HepG2 (cell line): Measurements from ENCODE around the gene KANK3. TPM values are rescaled to one million over a fixed set of nuclear protein-coding genes. Genes with fewer than 3 reads are reported as not detected.
A peak's percentile ranks its signal among the peaks of the same experiment; 100 is the strongest.

Experiments used
- SALL1 ChIP-seq: sonication (generic); formaldehyde crosslinking; IDR thresholded peaks from 2 replicates; pipeline ENCODE4 v1.8.0; 2022; ENCODE audit warnings: mild to moderate bottlenecking, missing genetic modification reagents
- ZNF724P ChIP-seq: sonication (generic); formaldehyde crosslinking; IDR thresholded peaks from 2 replicates; pipeline ENCODE4 v1.8.0; 2022; ENCODE audit warnings: missing genetic modification reagents, borderline replicate concordance
- ZNF737 ChIP-seq: sonication (generic); formaldehyde crosslinking; IDR thresholded peaks from 2 replicates; pipeline ENCODE4 v1.5.0; 2020; ENCODE audit warnings: missing genetic modification reagents, mild to moderate bottlenecking, borderline replicate concordance
- ZSCAN20 ChIP-seq: sonication (generic); formaldehyde crosslinking; IDR thresholded peaks from 2 replicates; pipeline ENCODE4 v1.4.0; 2020; ENCODE audit warnings: missing genetic modification reagents, mild to moderate bottlenecking, borderline replicate concordance
- polyA plus RNA-seq, 8 experiments: library from polyadenylated mRNA; depleted of rRNA in 3 of 8; stranded (reverse) in 7 of 8; unstranded in 1 of 8; fragments of >200 nt; fragmentation: Illumina TruSeq in 4 of 8; extraction: Trizol in 4 of 8; gene quantifications; 2 replicates each; pipeline versions ENCODE4 v1.2.1 to v1.2.3, GENCODE V29; 2011 to 2016; ENCODE audit warnings: low read depth in 4 of 8, missing spikeins in 1 of 8, mixed read lengths in 1 of 8; ENCODE audit not compliant: insufficient read depth in 1 of 8
- total RNA-seq, 5 experiments: library from RNA; depleted of rRNA; stranded (reverse); fragments of >200 nt; fragmentation: Illumina TruSeq; extraction: Trizol; gene quantifications; 2 replicates each; pipeline ENCODE4 v1.2.3, GENCODE V29; 2016; ENCODE audit warnings: low read depth in 1 of 5
- TF ChIP-seq, protein P1 (sequence below): sonication (generic); formaldehyde crosslinking; IDR thresholded peaks from 2 replicates; pipeline ENCODE4 v1.4.0; 2020; ENCODE audit warnings: low read depth, missing genetic modification reagents
- TF ChIP-seq, protein P2 (sequence below): IDR thresholded peaks from 2 replicates; pipeline ENCODE4 v1.6.1; 2016; ENCODE audit warnings: missing compliant biosample characterization, missing genetic modification reagents, borderline replicate concordance
- TF ChIP-seq, protein P3 (sequence below): sonication (generic); formaldehyde crosslinking; IDR thresholded peaks from 2 replicates; pipeline ENCODE4 v1.4.0; 2020; ENCODE audit warnings: missing genetic modification reagents, mild to moderate bottlenecking, borderline replicate concordance
- TF ChIP-seq, protein P4 (sequence below): sonication (generic); formaldehyde crosslinking; IDR thresholded peaks from 2 replicates; pipeline ENCODE4 v1.5.0; 2020; ENCODE audit warnings: mild to moderate bottlenecking, missing genetic modification reagents, borderline replicate concordance
- TF ChIP-seq, protein P5 (sequence below): sonication (generic); formaldehyde crosslinking; IDR thresholded peaks from 2 replicates; pipeline ENCODE4 v1.5.1; 2020; ENCODE audit warnings: mild to moderate bottlenecking, missing genetic modification reagents, borderline replicate concordance

Gene KANK3
- total and polyA plus RNA-seq, 2 of the 13 experiments (the other 11 are each of a cell fraction or from before 2014, with no cell fraction given), result 0.15 to 0.20 TPM

DNA sequence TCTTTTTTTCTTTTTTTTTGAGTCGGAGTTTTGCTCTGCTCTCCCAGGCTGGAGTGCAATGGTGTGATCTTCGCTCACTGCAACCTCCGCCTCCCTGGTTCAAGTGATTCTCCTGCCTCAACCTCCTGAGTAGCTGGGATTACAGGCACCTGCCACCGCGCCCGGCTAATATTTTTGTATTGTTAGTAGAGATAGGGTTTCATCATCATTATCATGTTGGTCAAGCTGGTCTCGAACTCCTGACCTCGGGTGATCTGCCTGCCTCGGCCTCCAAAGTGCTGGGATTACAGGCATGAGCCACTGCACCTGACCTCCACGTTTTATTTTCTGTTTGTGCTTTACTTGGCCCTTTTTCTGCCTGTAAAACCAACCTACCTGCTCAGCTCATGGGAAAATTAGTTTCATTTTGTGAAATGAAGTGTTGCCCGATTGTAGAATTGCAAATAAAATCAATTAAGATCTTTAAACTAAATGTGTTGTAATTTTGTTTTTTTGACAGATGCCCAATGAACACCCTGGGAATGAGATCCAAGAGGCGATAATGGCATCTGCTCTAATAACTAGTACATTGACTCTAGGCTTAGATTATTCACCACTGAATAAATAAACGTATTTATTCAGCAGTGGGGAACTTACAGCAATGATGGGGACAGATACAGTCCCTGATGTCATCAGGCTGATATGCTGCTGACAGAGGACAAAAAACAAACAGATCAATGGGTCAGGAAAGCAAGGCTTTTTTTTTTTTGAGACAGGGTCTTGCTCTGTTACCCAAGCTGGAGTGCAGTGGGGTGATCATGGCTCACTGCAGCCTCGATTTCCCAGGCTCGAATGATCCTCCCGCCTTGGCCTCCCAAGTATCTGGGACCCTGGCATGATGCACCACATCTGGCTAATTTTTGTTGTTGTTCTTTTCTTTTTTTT lies 44.9 kb upstream of the KANK3 start (continued):
- TF ChIP-seq, protein P1, sequence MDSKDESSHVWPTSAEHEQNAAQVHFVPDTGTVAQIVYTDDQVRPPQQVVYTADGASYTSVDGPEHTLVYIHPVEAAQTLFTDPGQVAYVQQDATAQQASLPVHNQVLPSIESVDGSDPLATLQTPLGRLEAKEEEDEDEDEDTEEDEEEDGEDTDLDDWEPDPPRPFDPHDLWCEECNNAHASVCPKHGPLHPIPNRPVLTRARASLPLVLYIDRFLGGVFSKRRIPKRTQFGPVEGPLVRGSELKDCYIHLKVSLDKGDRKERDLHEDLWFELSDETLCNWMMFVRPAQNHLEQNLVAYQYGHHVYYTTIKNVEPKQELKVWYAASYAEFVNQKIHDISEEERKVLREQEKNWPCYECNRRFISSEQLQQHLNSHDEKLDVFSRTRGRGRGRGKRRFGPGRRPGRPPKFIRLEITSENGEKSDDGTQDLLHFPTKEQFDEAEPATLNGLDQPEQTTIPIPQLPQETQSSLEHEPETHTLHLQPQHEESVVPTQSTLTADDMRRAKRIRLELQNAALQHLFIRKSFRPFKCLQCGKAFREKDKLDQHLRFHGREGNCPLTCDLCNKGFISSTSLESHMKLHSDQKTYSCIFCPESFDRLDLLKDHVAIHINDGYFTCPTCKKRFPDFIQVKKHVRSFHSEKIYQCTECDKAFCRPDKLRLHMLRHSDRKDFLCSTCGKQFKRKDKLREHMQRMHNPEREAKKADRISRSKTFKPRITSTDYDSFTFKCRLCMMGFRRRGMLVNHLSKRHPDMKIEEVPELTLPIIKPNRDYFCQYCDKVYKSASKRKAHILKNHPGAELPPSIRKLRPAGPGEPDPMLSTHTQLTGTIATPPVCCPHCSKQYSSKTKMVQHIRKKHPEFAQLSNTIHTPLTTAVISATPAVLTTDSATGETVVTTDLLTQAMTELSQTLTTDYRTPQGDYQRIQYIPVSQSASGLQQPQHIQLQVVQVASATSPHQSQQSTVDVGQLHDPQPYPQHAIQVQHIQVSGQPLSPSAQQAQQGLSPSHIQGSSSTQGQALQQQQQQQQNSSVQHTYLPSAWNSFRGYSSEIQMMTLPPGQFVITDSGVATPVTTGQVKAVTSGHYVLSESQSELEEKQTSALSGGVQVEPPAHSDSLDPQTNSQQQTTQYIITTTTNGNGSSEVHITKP (CRISPR knock-in tag), result no peak
- TF ChIP-seq, protein P2, sequence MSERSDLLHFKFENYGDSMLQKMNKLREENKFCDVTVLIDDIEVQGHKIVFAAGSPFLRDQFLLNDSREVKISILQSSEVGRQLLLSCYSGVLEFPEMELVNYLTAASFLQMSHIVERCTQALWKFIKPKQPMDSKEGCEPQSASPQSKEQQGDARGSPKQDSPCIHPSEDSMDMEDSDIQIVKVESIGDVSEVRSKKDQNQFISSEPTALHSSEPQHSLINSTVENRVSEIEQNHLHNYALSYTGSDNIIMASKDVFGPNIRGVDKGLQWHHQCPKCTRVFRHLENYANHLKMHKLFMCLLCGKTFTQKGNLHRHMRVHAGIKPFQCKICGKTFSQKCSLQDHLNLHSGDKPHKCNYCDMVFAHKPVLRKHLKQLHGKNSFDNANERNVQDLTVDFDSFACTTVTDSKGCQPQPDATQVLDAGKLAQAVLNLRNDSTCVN (CRISPR knock-in tag), result no peak
- TF ChIP-seq, protein P3, sequence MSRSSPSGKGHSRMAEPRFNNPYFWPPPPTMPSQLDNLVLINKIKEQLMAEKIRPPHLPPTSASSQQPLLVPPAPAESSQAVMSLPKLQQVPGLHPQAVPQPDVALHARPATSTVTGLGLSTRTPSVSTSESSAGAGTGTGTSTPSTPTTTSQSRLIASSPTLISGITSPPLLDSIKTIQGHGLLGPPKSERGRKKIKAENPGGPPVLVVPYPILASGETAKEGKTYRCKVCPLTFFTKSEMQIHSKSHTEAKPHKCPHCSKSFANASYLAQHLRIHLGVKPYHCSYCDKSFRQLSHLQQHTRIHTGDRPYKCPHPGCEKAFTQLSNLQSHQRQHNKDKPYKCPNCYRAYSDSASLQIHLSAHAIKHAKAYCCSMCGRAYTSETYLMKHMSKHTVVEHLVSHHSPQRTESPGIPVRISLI (CRISPR knock-in tag), result peak; percentile 99
- TF ChIP-seq ZNF737, result no peak
- TF ChIP-seq SALL1 (CRISPR knock-in tag), result peak; percentile 87
- TF ChIP-seq, protein P4, sequence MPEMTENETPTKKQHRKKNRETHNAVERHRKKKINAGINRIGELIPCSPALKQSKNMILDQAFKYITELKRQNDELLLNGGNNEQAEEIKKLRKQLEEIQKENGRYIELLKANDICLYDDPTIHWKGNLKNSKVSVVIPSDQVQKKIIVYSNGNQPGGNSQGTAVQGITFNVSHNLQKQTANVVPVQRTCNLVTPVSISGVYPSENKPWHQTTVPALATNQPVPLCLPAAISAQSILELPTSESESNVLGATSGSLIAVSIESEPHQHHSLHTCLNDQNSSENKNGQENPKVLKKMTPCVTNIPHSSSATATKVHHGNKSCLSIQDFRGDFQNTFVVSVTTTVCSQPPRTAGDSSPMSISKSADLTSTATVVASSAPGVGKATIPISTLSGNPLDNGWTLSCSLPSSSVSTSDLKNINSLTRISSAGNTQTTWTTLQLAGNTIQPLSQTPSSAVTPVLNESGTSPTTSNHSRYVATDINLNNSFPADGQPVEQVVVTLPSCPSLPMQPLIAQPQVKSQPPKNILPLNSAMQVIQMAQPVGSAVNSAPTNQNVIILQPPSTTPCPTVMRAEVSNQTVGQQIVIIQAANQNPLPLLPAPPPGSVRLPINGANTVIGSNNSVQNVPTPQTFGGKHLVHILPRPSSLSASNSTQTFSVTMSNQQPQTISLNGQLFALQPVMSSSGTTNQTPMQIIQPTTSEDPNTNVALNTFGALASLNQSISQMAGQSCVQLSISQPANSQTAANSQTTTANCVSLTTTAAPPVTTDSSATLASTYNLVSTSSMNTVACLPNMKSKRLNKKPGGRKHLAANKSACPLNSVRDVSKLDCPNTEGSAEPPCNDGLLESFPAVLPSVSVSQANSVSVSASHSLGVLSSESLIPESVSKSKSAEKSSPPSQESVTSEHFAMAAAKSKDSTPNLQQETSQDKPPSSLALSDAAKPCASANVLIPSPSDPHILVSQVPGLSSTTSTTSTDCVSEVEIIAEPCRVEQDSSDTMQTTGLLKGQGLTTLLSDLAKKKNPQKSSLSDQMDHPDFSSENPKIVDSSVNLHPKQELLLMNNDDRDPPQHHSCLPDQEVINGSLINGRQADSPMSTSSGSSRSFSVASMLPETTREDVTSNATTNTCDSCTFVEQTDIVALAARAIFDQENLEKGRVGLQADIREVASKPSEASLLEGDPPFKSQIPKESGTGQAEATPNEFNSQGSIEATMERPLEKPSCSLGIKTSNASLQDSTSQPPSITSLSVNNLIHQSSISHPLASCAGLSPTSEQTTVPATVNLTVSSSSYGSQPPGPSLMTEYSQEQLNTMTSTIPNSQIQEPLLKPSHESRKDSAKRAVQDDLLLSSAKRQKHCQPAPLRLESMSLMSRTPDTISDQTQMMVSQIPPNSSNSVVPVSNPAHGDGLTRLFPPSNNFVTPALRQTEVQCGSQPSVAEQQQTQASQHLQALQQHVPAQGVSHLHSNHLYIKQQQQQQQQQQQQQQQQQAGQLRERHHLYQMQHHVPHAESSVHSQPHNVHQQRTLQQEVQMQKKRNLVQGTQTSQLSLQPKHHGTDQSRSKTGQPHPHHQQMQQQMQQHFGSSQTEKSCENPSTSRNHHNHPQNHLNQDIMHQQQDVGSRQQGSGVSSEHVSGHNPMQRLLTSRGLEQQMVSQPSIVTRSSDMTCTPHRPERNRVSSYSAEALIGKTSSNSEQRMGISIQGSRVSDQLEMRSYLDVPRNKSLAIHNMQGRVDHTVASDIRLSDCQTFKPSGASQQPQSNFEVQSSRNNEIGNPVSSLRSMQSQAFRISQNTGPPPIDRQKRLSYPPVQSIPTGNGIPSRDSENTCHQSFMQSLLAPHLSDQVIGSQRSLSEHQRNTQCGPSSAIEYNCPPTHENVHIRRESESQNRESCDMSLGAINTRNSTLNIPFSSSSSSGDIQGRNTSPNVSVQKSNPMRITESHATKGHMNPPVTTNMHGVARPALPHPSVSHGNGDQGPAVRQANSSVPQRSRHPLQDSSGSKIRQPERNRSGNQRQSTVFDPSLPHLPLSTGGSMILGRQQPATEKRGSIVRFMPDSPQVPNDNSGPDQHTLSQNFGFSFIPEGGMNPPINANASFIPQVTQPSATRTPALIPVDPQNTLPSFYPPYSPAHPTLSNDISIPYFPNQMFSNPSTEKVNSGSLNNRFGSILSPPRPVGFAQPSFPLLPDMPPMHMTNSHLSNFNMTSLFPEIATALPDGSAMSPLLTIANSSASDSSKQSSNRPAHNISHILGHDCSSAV (CRISPR knock-in tag), result no peak
- TF ChIP-seq ZSCAN20 (CRISPR knock-in tag), result no peak
- no peak for TF ChIP-seq ZNF724P (CRISPR knock-in tag)
- TF ChIP-seq, protein P5, sequence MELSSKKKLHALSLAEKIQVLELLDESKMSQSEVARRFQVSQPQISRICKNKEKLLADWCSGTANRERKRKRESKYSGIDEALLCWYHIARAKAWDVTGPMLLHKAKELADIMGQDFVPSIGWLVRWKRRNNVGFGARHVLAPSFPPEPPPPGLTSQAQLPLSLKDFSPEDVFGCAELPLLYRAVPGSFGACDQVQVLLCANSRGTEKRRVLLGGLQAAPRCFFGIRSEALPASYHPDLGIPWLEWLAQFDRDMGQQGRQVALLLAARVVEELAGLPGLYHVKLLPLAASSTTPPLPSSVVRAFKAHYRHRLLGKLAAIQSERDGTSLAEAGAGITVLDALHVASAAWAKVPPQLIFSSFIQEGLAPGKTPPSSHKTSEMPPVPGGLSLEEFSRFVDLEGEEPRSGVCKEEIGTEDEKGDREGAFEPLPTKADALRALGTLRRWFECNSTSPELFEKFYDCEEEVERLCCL (CRISPR knock-in tag), result no peak
